ENCODE results near the gene MFSD11.

DNA sequence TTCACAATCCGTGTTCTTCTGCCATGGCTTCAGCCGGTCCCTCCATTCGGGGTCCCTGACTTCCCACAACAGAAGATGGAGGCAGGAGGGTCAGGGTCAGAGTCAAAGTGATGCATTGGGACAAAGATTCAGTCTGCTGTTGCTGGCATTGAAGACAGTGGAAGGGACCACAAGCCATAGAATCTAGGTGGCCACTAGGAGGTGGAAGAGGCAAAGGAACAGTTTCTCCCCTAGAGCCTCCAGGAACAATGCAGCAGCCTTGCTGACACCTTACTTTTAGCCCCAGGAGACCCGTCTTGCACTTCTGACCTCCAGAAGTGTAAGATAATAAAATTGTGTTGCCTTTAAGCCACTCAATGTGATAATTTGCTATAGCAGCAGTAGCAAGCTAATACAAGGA is 55.9 kb downstream of the MFSD11 start:
- TF ChIP-seq CTCF (IDR thresholded peaks at IDR 0.05) (no peak), POLR2AphosphoS5 (IDR thresholded peaks at IDR 0.05) (no peak), EP300 (IDR thresholded peaks at IDR 0.05) (no peak)
